GM21367 (cell line): Measurements from ENCODE around the gene CACNA2D3.

Experiments
- ATAC-seq: cut with Tn5 transposase; IDR thresholded peaks from one replicate; pipeline ENCODE4 v1.9.1; 2021; ENCODE audit not compliant: unreplicated experiment

CACNA2D3 gene

GRCh38 chr3:54264050-54264449, 141.7 kb downstream of the CACNA2D3 start:
- ATAC-seq = no peak

- ATAC-seq = no peak
Observed at GRCh38 chr3:54270816-54271526, 148.6 kb downstream of the CACNA2D3 start.

- ATAC-seq = no peak
Observed at GRCh38 chr3:54273791-54274190, 151.4 kb downstream of the CACNA2D3 start.

GRCh38 chr3:54274607-54275006, 152.3 kb downstream of the CACNA2D3 start:
- no peak for ATAC-seq

- no peak for ATAC-seq
Observed at GRCh38 chr3:54279005-54279583, 156.7 kb downstream of the CACNA2D3 start.

GRCh38 chr3:54283470-54283869, 161.1 kb downstream of the CACNA2D3 start:
- ATAC-seq = no peak

GRCh38 chr3:54294214-54294613, 171.9 kb downstream of the CACNA2D3 start:
- ATAC-seq = no peak

- ATAC-seq = no peak
Observed at GRCh38 chr3:54296531-54296930, 174.2 kb downstream of the CACNA2D3 start.

GRCh38 chr3:54299169-54299935, 177.0 kb downstream of the CACNA2D3 start:
- ATAC-seq = no peak

GRCh38 chr3:54303517-54304375, 181.4 kb downstream of the CACNA2D3 start:
- ATAC-seq = no peak

- no peak for ATAC-seq
Observed at GRCh38 chr3:54304877-54305276, 182.5 kb downstream of the CACNA2D3 start.

- no peak for ATAC-seq
Observed at GRCh38 chr3:54305409-54306099, 183.2 kb downstream of the CACNA2D3 start.

- ATAC-seq = no peak
Observed at GRCh38 chr3:54307566-54308180, 185.3 kb downstream of the CACNA2D3 start.

GRCh38 chr3:54309601-54310000, 187.2 kb downstream of the CACNA2D3 start:
- no peak for ATAC-seq

GRCh38 chr3:54311211-54311747, 188.9 kb downstream of the CACNA2D3 start:
- no peak for ATAC-seq

GRCh38 chr3:54312156-54312899, 190.0 kb downstream of the CACNA2D3 start:
- ATAC-seq = no peak

GRCh38 chr3:54313418-54313817, 191.1 kb downstream of the CACNA2D3 start:
- ATAC-seq = no peak

- no peak for ATAC-seq
Observed at GRCh38 chr3:54321520-54321919, 199.2 kb downstream of the CACNA2D3 start.

GRCh38 chr3:54322354-54322753, 200.0 kb downstream of the CACNA2D3 start:
- no peak for ATAC-seq
